GM13976 (cell line): ENCODE results near the gene ZCCHC7.

Experiments used
- DNase-seq: peaks from one replicate; pipeline ENCODE4 v3.0.0; 2012; ENCODE audit warnings: low spot score
- in situ Hi-C: fragments of 300-500 bp; cut with MboI; formaldehyde crosslinking; loops from one replicate; pipeline ENCODE4 v1.12.0; 2022; ENCODE audit warnings: low sequenced_read_pairs, mixed read lengths, inconsistent platforms; ENCODE audit not compliant: unreplicated experiment
- TF ChIP-seq, protein P1 (sequence below): IDR thresholded peaks from 2 replicates; pipeline ENCODE4 v1.5.1; 2012; ENCODE audit warnings: borderline replicate concordance, mild to moderate bottlenecking; ENCODE audit not compliant: insufficient read depth; ENCODE audit errors: extremely low read depth, missing control alignments, control extremely low read depth

Gene ZCCHC7

DNA sequence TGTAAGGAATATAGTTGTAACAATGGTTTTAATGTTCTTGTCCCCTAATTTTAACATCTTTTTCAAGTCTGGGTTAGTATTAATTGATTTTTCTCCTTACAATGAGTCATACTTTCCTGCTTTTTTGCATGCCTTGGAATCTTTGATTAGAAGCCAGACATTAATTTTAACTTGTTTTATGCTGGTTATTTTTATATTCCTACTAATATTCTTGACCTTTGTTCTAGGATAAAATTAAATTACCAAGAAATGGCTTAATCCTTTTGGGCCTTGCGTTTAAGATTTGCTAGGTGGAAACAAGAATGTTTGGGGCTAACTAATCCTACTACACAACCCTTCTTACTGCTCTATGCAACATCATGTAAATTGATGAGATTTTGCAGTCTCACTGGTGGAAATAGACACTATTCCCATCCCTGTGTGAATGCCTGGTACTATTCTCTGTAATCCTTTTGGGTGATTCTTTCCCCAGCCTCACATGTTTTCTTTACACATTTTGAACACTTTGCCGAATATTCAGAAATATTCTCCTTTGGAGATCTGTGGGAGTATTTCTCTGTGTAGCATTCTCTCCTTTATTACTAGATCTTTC, 47.2 kb downstream of the ZCCHC7 start:
- in situ Hi-C loops, result no loop called here
- no peak for DNase-seq
- TF ChIP-seq, protein P1, sequence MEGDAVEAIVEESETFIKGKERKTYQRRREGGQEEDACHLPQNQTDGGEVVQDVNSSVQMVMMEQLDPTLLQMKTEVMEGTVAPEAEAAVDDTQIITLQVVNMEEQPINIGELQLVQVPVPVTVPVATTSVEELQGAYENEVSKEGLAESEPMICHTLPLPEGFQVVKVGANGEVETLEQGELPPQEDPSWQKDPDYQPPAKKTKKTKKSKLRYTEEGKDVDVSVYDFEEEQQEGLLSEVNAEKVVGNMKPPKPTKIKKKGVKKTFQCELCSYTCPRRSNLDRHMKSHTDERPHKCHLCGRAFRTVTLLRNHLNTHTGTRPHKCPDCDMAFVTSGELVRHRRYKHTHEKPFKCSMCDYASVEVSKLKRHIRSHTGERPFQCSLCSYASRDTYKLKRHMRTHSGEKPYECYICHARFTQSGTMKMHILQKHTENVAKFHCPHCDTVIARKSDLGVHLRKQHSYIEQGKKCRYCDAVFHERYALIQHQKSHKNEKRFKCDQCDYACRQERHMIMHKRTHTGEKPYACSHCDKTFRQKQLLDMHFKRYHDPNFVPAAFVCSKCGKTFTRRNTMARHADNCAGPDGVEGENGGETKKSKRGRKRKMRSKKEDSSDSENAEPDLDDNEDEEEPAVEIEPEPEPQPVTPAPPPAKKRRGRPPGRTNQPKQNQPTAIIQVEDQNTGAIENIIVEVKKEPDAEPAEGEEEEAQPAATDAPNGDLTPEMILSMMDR, result no peak

DNA sequence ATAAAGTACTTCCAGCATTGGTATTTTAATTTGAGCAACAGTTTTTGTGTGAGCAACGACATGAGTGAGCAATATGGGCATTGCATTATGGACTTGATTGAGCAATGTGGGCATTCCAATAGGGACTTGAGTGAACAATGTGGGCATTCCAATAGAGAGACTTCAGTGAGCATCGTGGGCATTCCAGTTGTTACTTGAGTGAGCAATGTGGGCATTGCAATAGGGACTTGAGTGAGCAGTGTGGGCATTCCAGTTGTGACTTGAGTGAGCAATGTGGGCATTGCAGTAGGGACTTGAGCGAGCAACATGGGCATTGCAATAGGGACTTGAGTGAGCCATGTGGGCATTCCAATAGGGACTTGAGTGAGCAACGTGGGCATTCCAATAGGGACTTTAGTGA, 52.2 kb downstream of the ZCCHC7 start:
- DNase-seq, result no peak
- TF ChIP-seq, protein P1, result no peak
- in situ Hi-C loops, result no loop called here

DNA sequence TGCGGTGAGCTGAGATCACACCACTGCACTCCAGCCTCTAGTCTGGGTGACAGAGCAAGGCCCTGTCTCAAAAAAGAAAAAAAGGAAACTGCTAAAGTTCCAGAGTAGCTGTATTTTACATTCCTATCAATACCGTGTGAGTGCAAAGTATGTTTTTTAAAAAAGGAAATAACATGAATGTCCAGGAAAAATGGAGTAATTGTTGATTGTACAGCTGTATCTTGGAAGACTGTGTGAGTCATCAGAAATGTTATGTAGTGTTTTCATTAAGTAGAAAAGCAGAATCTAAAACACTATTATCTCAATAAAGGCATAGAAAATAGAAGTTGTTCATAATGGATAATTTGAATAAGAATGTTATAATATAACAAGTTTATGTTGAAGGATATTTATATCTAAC, 53.9 kb downstream of the ZCCHC7 start:
- DNase-seq, result no peak
- in situ Hi-C loops, result no loop called here
- TF ChIP-seq, protein P1, result no peak

DNA sequence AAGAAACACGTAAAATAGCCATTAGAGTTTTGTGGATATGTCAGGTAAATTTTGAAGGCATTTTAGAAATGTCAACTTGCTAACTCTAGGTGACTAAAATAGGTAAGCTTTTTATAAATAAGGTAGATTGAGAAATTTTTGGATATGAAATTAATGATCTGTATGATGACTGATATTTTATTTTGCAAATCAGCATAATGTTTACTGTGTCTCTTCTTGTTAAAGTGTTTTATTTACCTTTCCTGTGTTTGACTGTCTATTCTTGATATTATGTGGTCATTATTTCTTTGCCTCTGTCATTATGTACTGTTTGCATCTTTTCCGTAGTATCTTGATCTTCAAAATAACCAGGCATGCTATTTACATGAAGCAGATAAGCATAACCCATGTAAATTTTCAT, 58.4 kb downstream of the ZCCHC7 start:
- in situ Hi-C loops, result no loop called here
- no peak for DNase-seq
- TF ChIP-seq, protein P1, result no peak

DNA sequence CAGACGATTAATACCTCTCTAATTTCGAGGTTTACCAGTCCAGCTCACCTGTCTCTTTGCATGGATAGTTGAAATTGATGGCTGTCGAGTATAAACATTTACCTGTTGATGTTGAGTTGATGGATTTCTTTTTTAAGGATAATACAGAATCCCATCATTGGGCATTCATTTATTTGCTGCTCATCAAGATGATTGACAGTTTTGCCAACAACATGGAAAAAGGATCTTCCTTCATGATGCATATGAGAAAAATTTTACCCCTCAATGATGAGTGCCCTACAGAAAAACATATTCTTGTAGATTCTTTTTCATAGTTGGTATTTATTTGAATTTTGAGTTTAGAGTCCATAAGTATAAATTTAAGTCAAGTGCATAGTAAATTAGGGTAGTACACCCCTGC, 59.2 kb downstream of the ZCCHC7 start:
- no peak for DNase-seq
- TF ChIP-seq, protein P1, result no peak
- in situ Hi-C loops, result no loop called here

DNA sequence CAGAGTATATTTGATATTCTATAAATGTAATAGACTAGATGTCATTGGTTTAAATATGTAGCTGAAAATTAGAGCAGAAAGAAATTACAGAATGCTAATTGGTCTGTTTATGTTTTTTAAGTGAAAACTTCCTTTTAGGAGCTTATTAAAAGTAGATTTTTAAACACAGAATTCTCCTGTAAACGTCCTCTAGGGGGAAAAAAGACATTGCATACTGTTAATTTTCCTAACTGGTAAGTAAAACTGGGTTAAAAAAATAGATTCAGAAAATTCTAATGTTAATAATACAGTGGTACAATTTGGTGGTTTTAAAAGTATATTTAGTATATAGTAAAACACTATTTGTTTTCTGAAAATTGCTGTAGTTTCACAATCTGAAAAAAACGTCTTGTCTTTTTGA, 59.8 kb downstream of the ZCCHC7 start:
- TF ChIP-seq, protein P1, result no peak
- in situ Hi-C loops, result no loop called here
- DNase-seq, result no peak

DNA sequence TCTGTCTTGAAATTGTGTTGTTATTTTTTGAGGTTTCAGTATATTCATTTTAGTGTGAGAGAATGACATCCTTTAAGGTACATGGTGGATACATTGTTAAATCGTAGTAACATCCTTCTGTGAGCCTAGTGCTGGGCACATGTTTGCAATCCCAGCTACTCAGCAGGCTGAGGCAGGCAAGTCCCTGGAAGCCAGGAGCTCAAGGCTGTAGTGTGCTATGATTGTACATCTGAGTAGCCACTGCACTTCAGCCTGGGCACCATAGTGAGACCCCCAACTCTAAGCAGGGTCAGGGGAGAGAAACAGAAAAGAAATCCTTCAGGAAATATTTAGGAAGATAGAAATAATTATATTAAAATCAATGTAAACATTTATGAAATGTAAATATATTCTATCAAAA, 62.3 kb downstream of the ZCCHC7 start:
- DNase-seq, result no peak
- TF ChIP-seq, protein P1, result no peak
- in situ Hi-C loops, result no loop called here
